Measurements from ENCODE around the gene MAPK11.
A peak's percentile ranks its signal among the peaks of the same experiment; 100 is the strongest.

MAPK11 gene

DNA sequence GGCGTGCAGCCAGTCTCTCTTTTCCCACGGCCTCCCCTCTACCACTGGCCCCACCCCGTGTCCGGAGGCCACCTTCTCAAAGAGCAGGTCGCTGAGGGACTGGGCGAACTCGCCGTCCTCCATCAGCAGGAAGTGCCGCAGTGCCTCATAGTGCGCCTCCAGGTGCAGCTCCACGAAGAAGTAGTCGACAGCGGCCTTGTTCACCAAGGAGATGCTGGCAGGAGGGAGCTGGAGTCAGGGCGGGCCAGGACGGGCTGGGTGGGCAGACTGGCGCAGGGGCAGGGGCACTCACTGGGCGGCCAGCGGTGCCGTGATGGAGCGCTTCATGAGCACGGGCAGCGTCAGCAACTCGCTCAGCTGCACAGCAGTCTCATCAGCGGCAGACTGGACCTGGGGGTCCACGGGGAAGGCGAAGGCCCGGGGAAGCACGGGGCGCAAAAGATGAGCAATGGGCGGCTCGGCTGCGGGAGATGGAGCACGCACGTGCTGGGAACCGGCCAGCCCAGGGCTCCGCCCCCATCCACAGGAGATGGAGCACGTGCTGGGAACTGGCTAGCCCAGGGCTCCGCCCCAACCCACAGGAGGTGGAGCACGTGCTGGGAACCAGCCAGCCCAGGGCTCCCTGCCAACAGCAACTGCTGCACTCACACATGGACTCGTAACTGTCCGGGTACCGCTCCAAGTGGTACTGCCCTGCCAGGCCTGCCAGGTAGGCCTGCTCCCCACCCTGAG is 51.0 kb downstream of the MAPK11 start:
- Histone ChIP-seq H3K27ac (no peak overlapping the region), H3K4me3 (no peak overlapping the region)

- Histone ChIP-seq H3K4me3 (no peak overlapping the region), H3K27ac (no peak overlapping the region)
Observed at GRCh38 chr22:50218153-50218995, 51.8 kb downstream of the MAPK11 start.

GRCh38 chr22:50217543-50218152 is 52.5 kb downstream of the MAPK11 start:
- H3K4me3 ChIP-seq, result no peak overlapping the region
- H3K27ac ChIP-seq, result no peak overlapping the region

DNA sequence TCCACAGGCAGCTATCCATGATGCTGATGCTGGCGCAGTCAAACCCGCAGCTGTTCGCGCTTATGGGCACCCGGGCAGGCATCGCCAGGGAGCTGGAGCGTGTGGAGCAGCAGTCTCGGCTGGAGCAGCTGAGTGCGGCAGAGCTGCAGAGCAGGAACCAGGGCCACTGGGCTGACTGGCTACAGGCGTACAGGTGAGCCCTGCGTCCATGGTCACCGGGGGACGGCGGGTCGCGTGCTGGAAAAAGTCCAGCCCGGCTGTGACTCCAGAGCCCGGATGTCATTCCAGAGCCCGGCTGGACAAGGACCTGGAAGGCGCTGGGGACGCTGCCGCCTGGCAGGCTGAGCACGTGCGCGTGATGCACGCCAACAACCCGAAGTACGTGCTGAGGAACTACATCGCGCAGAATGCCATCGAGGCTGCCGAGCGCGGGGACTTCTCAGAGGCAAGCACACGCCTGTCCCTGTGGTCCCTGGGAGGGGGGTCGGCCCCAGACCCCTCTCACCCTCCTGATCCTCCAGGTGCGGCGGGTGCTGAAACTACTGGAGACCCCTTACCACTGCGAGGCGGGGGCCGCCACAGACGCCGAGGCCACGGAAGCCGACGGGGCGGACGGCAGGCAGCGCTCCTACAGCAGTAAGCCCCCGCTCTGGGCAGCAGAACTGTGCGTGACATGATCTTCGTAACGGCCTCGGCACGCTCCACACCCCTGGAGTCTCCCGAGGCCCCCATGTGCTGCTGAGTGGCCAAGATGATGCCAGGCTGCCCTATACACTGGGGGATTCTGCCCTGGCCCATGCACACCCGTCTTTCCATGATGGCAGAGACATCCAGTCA is 53.3 kb downstream of the MAPK11 start:
- no peak overlapping the region for H3K4me3 ChIP-seq
- no peak overlapping the region for H3K27ac ChIP-seq

DNA sequence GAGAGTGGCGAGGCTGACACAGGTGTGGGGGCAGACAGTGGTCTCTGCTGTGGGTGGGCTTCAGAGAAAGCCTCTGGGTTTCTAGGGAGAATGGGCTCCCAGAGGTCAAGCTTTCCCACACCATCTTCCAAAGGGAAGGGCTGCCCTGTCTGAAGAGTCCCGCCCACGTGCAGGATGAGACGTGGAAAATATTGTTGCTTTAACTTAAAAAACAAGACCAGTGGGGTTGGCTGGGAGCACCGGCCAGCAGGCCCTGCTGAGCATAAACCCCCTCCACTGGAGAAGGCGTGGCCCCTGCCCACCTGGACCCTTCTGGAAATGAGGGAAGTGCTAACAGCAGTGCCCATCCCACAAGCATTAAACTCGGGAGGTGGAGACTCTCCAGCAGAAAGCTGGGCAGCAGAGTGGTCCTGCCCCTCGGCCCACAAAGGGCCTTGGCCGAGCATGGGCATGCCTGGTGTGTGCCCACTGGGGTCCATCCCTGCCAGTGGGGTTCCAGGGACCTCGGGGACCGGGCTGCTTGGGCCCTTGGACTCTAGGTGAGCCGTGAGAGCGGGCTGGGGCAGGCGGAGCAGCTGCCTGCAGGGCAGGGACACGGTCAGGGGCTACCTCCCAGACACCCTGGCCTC is 54.0 kb downstream of the MAPK11 start:
- Histone ChIP-seq H3K4me3 (no peak overlapping the region), H3K27ac (peak overlapping the region in 1 of 21 experiments; percentile 8)

DNA sequence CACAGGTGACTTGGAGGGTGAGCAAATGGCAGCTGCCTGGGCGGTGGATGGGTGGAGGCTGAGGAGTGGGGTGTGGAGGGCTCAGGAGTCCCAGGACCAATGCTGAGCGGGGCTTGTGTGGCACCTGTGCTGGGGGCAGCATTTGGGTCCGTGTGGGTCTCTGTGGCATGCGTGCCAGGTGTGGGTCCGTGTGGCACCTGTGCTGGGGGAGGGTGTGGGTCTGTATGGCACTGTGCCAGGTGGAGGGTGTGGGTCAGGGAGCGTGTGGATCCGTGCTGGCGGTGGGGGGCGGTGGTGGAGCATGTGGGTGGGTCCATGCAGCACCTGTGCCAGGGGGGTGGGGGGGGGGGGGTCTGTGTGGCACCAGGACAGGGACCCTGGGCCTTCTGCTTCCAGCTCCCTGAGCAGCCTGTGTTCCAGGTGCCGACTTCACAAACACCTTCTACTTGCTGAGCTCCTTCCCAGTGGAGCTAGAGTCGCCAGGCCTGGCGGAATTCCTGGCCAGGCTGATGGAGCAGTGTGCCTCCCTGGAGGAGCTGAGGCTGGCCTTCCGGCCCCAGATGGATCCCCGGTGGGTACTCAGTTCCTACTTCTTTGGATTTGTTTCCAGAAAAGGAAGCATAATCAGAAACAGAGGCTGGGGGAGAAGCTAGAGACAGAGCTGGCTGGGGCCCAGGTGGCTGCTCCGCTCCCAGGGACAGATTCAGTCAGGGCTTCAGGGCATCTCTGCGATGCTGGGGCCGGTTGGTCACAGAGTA is 54.7 kb downstream of the MAPK11 start:
- no peak overlapping the region for H3K4me3 ChIP-seq
- peak overlapping the region in 1 of 21 experiments; percentile 8 for H3K27ac ChIP-seq

Measured in skin epidermis (tissue), 12 donors.